IPS-18a (cell line): ENCODE measurements around the gene S1PR5.
A peak's percentile ranks its signal among the peaks of the same experiment; 100 is the strongest.
"Not testable (repeated sequence)": the region's sequence is repeated elsewhere in the genome, so short reads cannot be mapped to it uniquely, and the experiment has no call there.

ENCODE experiments used
- H3K27ac ChIP-seq: one replicate; pipeline ENCODE4 v1.5.1; 2013; ENCODE audit warnings: low read length
- H3K27me3 ChIP-seq: one replicate; pipeline ENCODE4 v1.6.1; 2013; ENCODE audit warnings: mild to moderate bottlenecking, low read length; ENCODE audit not compliant: control insufficient read depth, insufficient read depth
- H3K36me3 ChIP-seq: one replicate; pipeline ENCODE4 v1.6.1; 2013; ENCODE audit warnings: low read depth, low read length; ENCODE audit not compliant: control insufficient read depth
- H3K4me1 ChIP-seq: one replicate; pipeline ENCODE4 v1.6.1; 2013; ENCODE audit warnings: low read depth, low read length; ENCODE audit not compliant: control insufficient read depth
- H3K4me3 ChIP-seq: one replicate; pipeline ENCODE4 v1.5.1; 2013; ENCODE audit warnings: low read length
- H3K9ac ChIP-seq: one replicate; pipeline ENCODE4 v1.6.1; 2013; ENCODE audit warnings: mild to moderate bottlenecking, low read length, moderate library complexity
- H3K9me3 ChIP-seq: one replicate; pipeline ENCODE4 v1.6.1; 2013; ENCODE audit warnings: low read depth, low read length; ENCODE audit not compliant: control insufficient read depth

The S1PR5 gene

GRCh38 chr19:10543059-10543419 lies 25.8 kb upstream of the S1PR5 start:
- H3K9me3 ChIP-seq, result no peaks in the 10 kb centered on the region
- peak overlapping the region; percentile 78 for H3K4me3 ChIP-seq
- peaks cover 3% of the 10 kb centered on the region for H3K36me3 ChIP-seq
- H3K27me3 ChIP-seq, result no peaks in the 10 kb centered on the region
- no peaks in the 10 kb centered on the region for H3K4me1 ChIP-seq
- no peak overlapping the region for H3K27ac ChIP-seq
- H3K9ac ChIP-seq, result no peak overlapping the region

GRCh38 chr19:10539016-10539415 lies 21.8 kb upstream of the S1PR5 start:
- not testable (repeated sequence) for H3K36me3 ChIP-seq, H3K9ac ChIP-seq, H3K27ac ChIP-seq, H3K27me3 ChIP-seq, H3K4me1 ChIP-seq, H3K9me3 ChIP-seq, H3K4me3 ChIP-seq

- Histone ChIP-seq H3K27ac (no peak overlapping the region), H3K9me3 (no peaks in the 10 kb centered on the region), H3K4me3 (no peak overlapping the region), H3K27me3 (no peaks in the 10 kb centered on the region), H3K4me1 (no peaks in the 10 kb centered on the region), H3K9ac (no peak overlapping the region), H3K36me3 (no peaks in the 10 kb centered on the region)
Measured at GRCh38 chr19:10538204-10538983, 21.1 kb upstream of the S1PR5 start.

- Histone ChIP-seq H3K9me3 (no peaks in the 10 kb centered on the region), H3K27me3 (no peaks in the 10 kb centered on the region), H3K27ac (no peak overlapping the region)
Measured at GRCh38 chr19:10537668-10538067, 20.4 kb upstream of the S1PR5 start.

GRCh38 chr19:10535613-10536012 lies 18.4 kb upstream of the S1PR5 start:
- Histone ChIP-seq H3K9me3 (no peaks in the 10 kb centered on the region), H3K27ac (no peak overlapping the region), H3K36me3 (no peaks in the 10 kb centered on the region), H3K9ac (no peak overlapping the region), H3K4me1 (no peaks in the 10 kb centered on the region), H3K4me3 (no peak overlapping the region), H3K27me3 (no peaks in the 10 kb centered on the region)

More at GRCh38 chr19:10537668-10538067, 20.4 kb upstream of the S1PR5 start:
- no peak overlapping the region for H3K9ac ChIP-seq
- H3K36me3 ChIP-seq, result no peaks in the 10 kb centered on the region
- H3K4me3 ChIP-seq, result no peak overlapping the region
- no peaks in the 10 kb centered on the region for H3K4me1 ChIP-seq

GRCh38 chr19:10533646-10534386 lies 16.6 kb upstream of the S1PR5 start:
- no peak overlapping the region for H3K27ac ChIP-seq
- no peaks in the 10 kb centered on the region for H3K4me1 ChIP-seq
- no peaks in the 10 kb centered on the region for H3K9me3 ChIP-seq
- no peak overlapping the region for H3K9ac ChIP-seq
- H3K27me3 ChIP-seq, result no peaks in the 10 kb centered on the region
- no peak overlapping the region for H3K4me3 ChIP-seq
- H3K36me3 ChIP-seq, result no peaks in the 10 kb centered on the region

- no peak overlapping the region for H3K27ac ChIP-seq
- no peak overlapping the region for H3K9ac ChIP-seq
- no peaks in the 10 kb centered on the region for H3K9me3 ChIP-seq
- H3K4me1 ChIP-seq, result no peaks in the 10 kb centered on the region
- no peak overlapping the region for H3K4me3 ChIP-seq
- no peaks in the 10 kb centered on the region for H3K27me3 ChIP-seq
- no peaks in the 10 kb centered on the region for H3K36me3 ChIP-seq
Measured at GRCh38 chr19:10532457-10532856, 15.2 kb upstream of the S1PR5 start.

- not testable (repeated sequence) for H3K27me3 ChIP-seq, H3K4me1 ChIP-seq, H3K4me3 ChIP-seq, H3K9ac ChIP-seq, H3K9me3 ChIP-seq, H3K36me3 ChIP-seq, H3K27ac ChIP-seq
Measured at GRCh38 chr19:10526887-10527286, 9.6 kb upstream of the S1PR5 start.

GRCh38 chr19:10525636-10526035 lies 8.4 kb upstream of the S1PR5 start:
- Histone ChIP-seq H3K9me3 (no peaks in the 10 kb centered on the region), H3K36me3 (no peaks in the 10 kb centered on the region), H3K4me3 (no peak overlapping the region), H3K27me3 (no peaks in the 10 kb centered on the region), H3K27ac (no peak overlapping the region), H3K9ac (no peak overlapping the region), H3K4me1 (no peaks in the 10 kb centered on the region)

- Histone ChIP-seq H3K9ac (no peak overlapping the region), H3K36me3 (no peaks in the 10 kb centered on the region), H3K9me3 (no peaks in the 10 kb centered on the region), H3K27ac (no peak overlapping the region), H3K4me1 (peaks cover 7% of the 10 kb centered on the region), H3K4me3 (no peak overlapping the region), H3K27me3 (peaks cover 20% of the 10 kb centered on the region)
Measured at GRCh38 chr19:10523135-10523636, 5.9 kb upstream of the S1PR5 start.

- H3K27ac ChIP-seq, result no peak overlapping the region
- no peaks in the 10 kb centered on the region for H3K36me3 ChIP-seq
- H3K9ac ChIP-seq, result no peak overlapping the region
- no peak overlapping the region for H3K4me3 ChIP-seq
- H3K27me3 ChIP-seq, result peaks cover 34% of the 10 kb centered on the region
- H3K4me1 ChIP-seq, result peaks cover 12% of the 10 kb centered on the region
- H3K9me3 ChIP-seq, result no peaks in the 10 kb centered on the region
Measured at GRCh38 chr19:10521461-10522171, 4.4 kb upstream of the S1PR5 start.
